DND-41 (cell line): ENCODE results near the gene ARHGEF19.

Experiments used
- CTCF ChIP-seq: IDR thresholded peaks from 2 replicates; pipeline ENCODE4 v1.5.1; 2012; ENCODE audit warnings: borderline replicate concordance, low read length, moderate library complexity, mild to moderate bottlenecking; ENCODE audit not compliant: poor library complexity, severe bottlenecking; ENCODE audit errors: extremely low read depth
- EZH2 ChIP-seq: IDR thresholded peaks from 3 replicates; pipeline ENCODE4 v1.6.1; 2012; ENCODE audit warnings: borderline replicate concordance, low read depth, mild to moderate bottlenecking, moderate library complexity, low read length, inconsistent platforms; ENCODE audit not compliant: severe bottlenecking

DNA sequence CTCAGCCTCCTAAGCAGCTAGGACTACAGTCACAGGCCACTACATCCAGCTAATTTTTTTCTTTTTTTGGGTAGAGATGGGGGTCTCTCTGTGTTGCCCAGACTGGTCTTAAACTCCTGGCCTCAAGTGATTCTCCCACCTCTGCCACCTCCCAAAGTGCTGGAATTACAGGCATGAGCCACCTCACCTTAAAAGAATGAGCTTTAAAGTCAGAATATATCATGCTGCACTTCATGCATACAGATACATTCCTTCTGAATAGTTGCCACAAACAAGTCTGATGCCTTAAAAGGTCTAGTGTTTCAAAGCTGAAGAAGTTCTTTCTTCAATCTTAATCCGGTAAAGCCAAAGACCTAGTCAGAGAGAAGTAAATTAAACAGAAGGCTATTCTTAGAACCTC lies 48.4 kb upstream of the ARHGEF19 start:
- TF ChIP-seq EZH2 (no peak), CTCF (no peak)
